Mesendoderm (in vitro differentiated cells): ENCODE measurements around the gene RAB3D.
A peak's percentile ranks its signal among the peaks of the same experiment; 100 is the strongest.
"Not testable (repeated sequence)": the region's sequence is repeated elsewhere in the genome, so short reads cannot be mapped to it uniquely, and the experiment has no call there.

Experiments
- DNase-seq: peaks from one replicate; pipeline ENCODE4 v3.0.0; 2013
- H2AK5ac ChIP-seq: 2 replicates; pipeline ENCODE4 v1.6.1; 2013; ENCODE audit warnings: low read length, inconsistent platforms
- H2BK120ac ChIP-seq: 2 replicates; pipeline ENCODE4 v1.6.1; 2013; ENCODE audit warnings: low read depth, mild to moderate bottlenecking, low read length, moderate library complexity, mixed read lengths
- H2BK15ac ChIP-seq: replicated peaks from 2 replicates; pipeline ENCODE4 v1.6.1; 2013; ENCODE audit warnings: low read depth, mild to moderate bottlenecking, moderate library complexity
- H2BK5ac ChIP-seq: 2 replicates; pipeline ENCODE4 v1.6.1; 2013; ENCODE audit warnings: low read length, inconsistent platforms
- H3K18ac ChIP-seq: 2 replicates; pipeline ENCODE4 v1.6.1; 2013; ENCODE audit warnings: mild to moderate bottlenecking, low read length, mixed read lengths
- H3K23ac ChIP-seq: one replicate; pipeline ENCODE4 v1.6.1; 2013; ENCODE audit warnings: low read length
- H3K27ac ChIP-seq: 2 replicates; pipeline ENCODE4 v1.5.1; 2013; ENCODE audit warnings: low read depth, mild to moderate bottlenecking, inconsistent platforms, low read length, moderate library complexity
- H3K27me3 ChIP-seq: 2 replicates; pipeline ENCODE4 v1.6.1; 2013; ENCODE audit warnings: low read length, control low read depth, mild to moderate bottlenecking, inconsistent platforms; ENCODE audit not compliant: insufficient read depth, poor library complexity
- H3K36me3 ChIP-seq: 2 replicates; pipeline ENCODE4 v1.6.1; 2013; ENCODE audit warnings: low read length, inconsistent platforms; ENCODE audit not compliant: control insufficient read depth, insufficient read depth
- H3K4ac ChIP-seq: one replicate; pipeline ENCODE4 v1.6.1; 2013; ENCODE audit warnings: low read depth, mild to moderate bottlenecking, low read length, moderate library complexity
- H3K4me1 ChIP-seq: 2 replicates; pipeline ENCODE4 v1.6.1; 2013; ENCODE audit warnings: low read depth, low read length, inconsistent platforms; ENCODE audit not compliant: control insufficient read depth
- H3K4me2 ChIP-seq: 2 replicates; pipeline ENCODE4 v1.6.1; 2013; ENCODE audit warnings: low read length
- H3K4me3 ChIP-seq: 2 replicates; pipeline ENCODE4 v1.5.1; 2013; ENCODE audit warnings: mild to moderate bottlenecking, low read length
- H3K56ac ChIP-seq: one replicate; pipeline ENCODE4 v1.6.1; 2013; ENCODE audit warnings: low read length
- H3K79me1 ChIP-seq: 2 replicates; pipeline ENCODE4 v1.6.1; 2013; ENCODE audit warnings: low read length, inconsistent platforms
- H3K79me2 ChIP-seq: 2 replicates; pipeline ENCODE4 v1.6.1; 2013; ENCODE audit warnings: mild to moderate bottlenecking, low read length; ENCODE audit not compliant: control insufficient read depth, insufficient read depth
- H3K9ac ChIP-seq: 2 replicates; pipeline ENCODE4 v1.6.1; 2013; ENCODE audit warnings: low read length, inconsistent platforms
- H4K5ac ChIP-seq: one replicate; pipeline ENCODE4 v1.6.1; 2013; ENCODE audit warnings: low read length
- H4K8ac ChIP-seq: one replicate; pipeline ENCODE4 v1.6.1; 2013; ENCODE audit warnings: low read depth, mild to moderate bottlenecking, control low read depth, low read length, moderate library complexity
- WGBS: extraction: QIAGEN DNeasy Blood & Tissue Kit; methylation state at CpG from one replicate; pipeline ENCODE4 v1.1.7; 2013; ENCODE audit warnings: low lambda C conversion rate, missing lambda C conversion rate; ENCODE audit not compliant: insufficient coverage; ENCODE audit errors: extremely low coverage; 5-methylcytosine and 5-hydroxymethylcytosine counted together

RAB3D gene

GRCh38 chr19:11321191-11322126 lies 18.0 kb downstream of the RAB3D start:
- Histone ChIP-seq H3K27me3 (no peaks in the 10 kb centered on the region), H3K4me1 (no peaks in the 10 kb centered on the region), H3K23ac (no peak overlapping the region), H4K5ac (no peak overlapping the region), H3K4ac (no peak overlapping the region), H3K4me3 (no peak overlapping the region), H3K56ac (no peak overlapping the region), H3K27ac (no peak overlapping the region), H3K18ac (no peak overlapping the region), H3K9ac (no peak overlapping the region), H3K79me1 (no peaks in the 10 kb centered on the region), H3K79me2 (no peaks in the 10 kb centered on the region), H3K4me2 (no peak overlapping the region), H3K36me3 (no peaks in the 10 kb centered on the region), H2BK120ac (no peak overlapping the region), H4K8ac (no peak overlapping the region), H2BK15ac (no peak overlapping the region), H2BK5ac (no peak overlapping the region), H2AK5ac (no peak overlapping the region)
- no CpG with 5 or more reads among the region's 14 CpGs for whole genome bisulfite sequencing
- DNase-seq = peak; percentile 42

GRCh38 chr19:11320278-11320995 lies 19.0 kb downstream of the RAB3D start:
- H3K56ac ChIP-seq, H3K36me3 ChIP-seq, H3K27me3 ChIP-seq, H3K23ac ChIP-seq, H4K5ac ChIP-seq, H3K4ac ChIP-seq, H3K4me1 ChIP-seq, H3K4me3 ChIP-seq, H3K9ac ChIP-seq, H3K27ac ChIP-seq, DNase-seq, H4K8ac ChIP-seq, H3K79me1 ChIP-seq, H2BK15ac ChIP-seq, H2BK120ac ChIP-seq, H2BK5ac ChIP-seq, H3K18ac ChIP-seq, H3K4me2 ChIP-seq, H3K79me2 ChIP-seq, H2AK5ac ChIP-seq: not testable (repeated sequence)
- WGBS = no CpG with 5 or more reads among the region's 9 CpGs

GRCh38 chr19:11306337-11306736 lies 33.1 kb downstream of the RAB3D start:
- WGBS = no CpG with 5 or more reads among the region's 9 CpGs
- Histone ChIP-seq H3K27ac (no peak overlapping the region), H2BK120ac (no peak overlapping the region), H2AK5ac (no peak overlapping the region), H4K8ac (no peak overlapping the region), H3K23ac (no peak overlapping the region), H3K4me1 (no peaks in the 10 kb centered on the region), H3K56ac (no peak overlapping the region), H3K9ac (no peak overlapping the region), H3K4me2 (no peak overlapping the region), H2BK5ac (no peak overlapping the region), H3K79me1 (no peaks in the 10 kb centered on the region), H4K5ac (no peak overlapping the region), H3K4ac (no peak overlapping the region), H3K27me3 (no peaks in the 10 kb centered on the region), H3K79me2 (no peaks in the 10 kb centered on the region), H3K4me3 (no peak overlapping the region), H3K36me3 (no peaks in the 10 kb centered on the region), H2BK15ac (no peak overlapping the region), H3K18ac (no peak overlapping the region)
- no peak for DNase-seq

- no peak overlapping the region for H3K4me3 ChIP-seq
- H4K5ac ChIP-seq = no peak overlapping the region
- H3K27ac ChIP-seq = no peak overlapping the region
- H3K27me3 ChIP-seq = no peaks in the 10 kb centered on the region
- no peak overlapping the region for H2BK120ac ChIP-seq
- H3K4ac ChIP-seq = no peak overlapping the region
- no peak overlapping the region for H2AK5ac ChIP-seq
- no peak overlapping the region for H2BK15ac ChIP-seq
- no peaks in the 10 kb centered on the region for H3K79me1 ChIP-seq
- H3K79me2 ChIP-seq = no peaks in the 10 kb centered on the region
- no peaks in the 10 kb centered on the region for H3K4me1 ChIP-seq
- no peak overlapping the region for H2BK5ac ChIP-seq
- H3K36me3 ChIP-seq = no peaks in the 10 kb centered on the region
- no peak overlapping the region for H3K18ac ChIP-seq
- WGBS = no CpG with 5 or more reads among the region's 5 CpGs
- H3K9ac ChIP-seq = no peak overlapping the region
- H3K23ac ChIP-seq = no peak overlapping the region
- no peak for DNase-seq
- H3K56ac ChIP-seq = no peak overlapping the region
- no peak overlapping the region for H3K4me2 ChIP-seq
- H4K8ac ChIP-seq = no peak overlapping the region
Measured at GRCh38 chr19:11304936-11305335, 34.5 kb downstream of the RAB3D start.

- no peak overlapping the region for H3K4me2 ChIP-seq
- no peak overlapping the region for H3K27ac ChIP-seq
- no peak overlapping the region for H3K23ac ChIP-seq
- H4K5ac ChIP-seq = no peak overlapping the region
- H3K4me1 ChIP-seq = no peaks in the 10 kb centered on the region
- H3K9ac ChIP-seq = no peak overlapping the region
- no peaks in the 10 kb centered on the region for H3K27me3 ChIP-seq
- no peak overlapping the region for H3K56ac ChIP-seq
- no CpG with 5 or more reads among the region's 11 CpGs for WGBS
- no peak overlapping the region for H3K18ac ChIP-seq
- no peak overlapping the region for H3K4me3 ChIP-seq
- no peaks in the 10 kb centered on the region for H3K36me3 ChIP-seq
- H2BK15ac ChIP-seq = no peak overlapping the region
- H3K4ac ChIP-seq = no peak overlapping the region
- H2BK120ac ChIP-seq = no peak overlapping the region
- no peaks in the 10 kb centered on the region for H3K79me2 ChIP-seq
- DNase-seq = no peak
- H2BK5ac ChIP-seq = no peak overlapping the region
- no peak overlapping the region for H2AK5ac ChIP-seq
- H3K79me1 ChIP-seq = no peaks in the 10 kb centered on the region
- H4K8ac ChIP-seq = no peak overlapping the region
Measured at GRCh38 chr19:11300811-11301120, 38.7 kb downstream of the RAB3D start.
